HG03095 (cell line): ENCODE results near the gene ZNF385A.

Source experiments
- ATAC-seq: cut with Tn5 transposase; IDR thresholded peaks from one replicate; pipeline ENCODE4 v1.9.1; 2021; ENCODE audit warnings: moderate library complexity; ENCODE audit not compliant: unreplicated experiment

Gene ZNF385A

GRCh38 chr12:54416687-54417603, 32.4 kb upstream of the ZNF385A start:
- ATAC-seq: no peak

GRCh38 chr12:54415221-54415929, 30.8 kb upstream of the ZNF385A start:
- ATAC-seq: no peak

- ATAC-seq: no peak
Measured at GRCh38 chr12:54413284-54414190, 29.0 kb upstream of the ZNF385A start.

- ATAC-seq: no peak
Measured at GRCh38 chr12:54412786-54413185, 28.3 kb upstream of the ZNF385A start.

- ATAC-seq: no peak
Measured at GRCh38 chr12:54412348-54412747, 27.8 kb upstream of the ZNF385A start.

- no peak for ATAC-seq
Measured at GRCh38 chr12:54411391-54412241, 27.1 kb upstream of the ZNF385A start.

- no peak for ATAC-seq
Measured at GRCh38 chr12:54409267-54409666, 24.7 kb upstream of the ZNF385A start.

- no peak for ATAC-seq
Measured at GRCh38 chr12:54407183-54407905, 22.8 kb upstream of the ZNF385A start.

- no peak for ATAC-seq
Measured at GRCh38 chr12:54405573-54405972, 21.0 kb upstream of the ZNF385A start.

GRCh38 chr12:54405106-54405505, 20.6 kb upstream of the ZNF385A start:
- no peak for ATAC-seq

- ATAC-seq: no peak
Measured at GRCh38 chr12:54404061-54405004, 19.8 kb upstream of the ZNF385A start.

GRCh38 chr12:54401119-54401518, 16.6 kb upstream of the ZNF385A start:
- no peak for ATAC-seq

GRCh38 chr12:54398995-54399793, 14.7 kb upstream of the ZNF385A start:
- peak; percentile 72 for ATAC-seq

GRCh38 chr12:54398218-54398617, 13.7 kb upstream of the ZNF385A start:
- no peak for ATAC-seq

- no peak for ATAC-seq
Measured at GRCh38 chr12:54397157-54397556, 12.6 kb upstream of the ZNF385A start.

- ATAC-seq: no peak
Measured at GRCh38 chr12:54395545-54395944, 11.0 kb upstream of the ZNF385A start.

GRCh38 chr12:54394986-54395385, 10.5 kb upstream of the ZNF385A start:
- no peak for ATAC-seq
